ENCODE measurements around the gene EFNA5.
A peak's percentile ranks its signal among the peaks of the same experiment; 100 is the strongest.

Gene EFNA5

GRCh38 chr5:107395632-107396350 is 274.9 kb downstream of the EFNA5 start:
- Mint-ChIP-seq H3K4me3 (no peak overlapping the region), H3K4me1 (peaks cover 3 to 10% of the 10 kb centered on the region in 2 donors), H3K27ac (no peak overlapping the region), H3K9me3 (no peaks in the 10 kb centered on the region), H3K27me3 (peaks cover 0 to 5% of the 10 kb centered on the region in 2 donors), H3K36me3 (no peaks in the 10 kb centered on the region)
- no peak for ATAC-seq (replicated peaks)
- DNase-seq = no peak

GRCh38 chr5:107393851-107394250 is 276.9 kb downstream of the EFNA5 start:
- Mint-ChIP-seq H3K9me3 (no peaks in the 10 kb centered on the region), H3K4me3 (no peak overlapping the region), H3K36me3 (no peaks in the 10 kb centered on the region), H3K27me3 (peaks cover 0 to under 1% of the 10 kb centered on the region in 2 donors), H3K4me1 (peaks cover 13 to 21% of the 10 kb centered on the region in 2 donors), H3K27ac (no peak overlapping the region)
- ATAC-seq (replicated peaks) (no peak), DNase-seq (no peak)

- Mint-ChIP-seq H3K4me3 (no peak overlapping the region), H3K36me3 (no peaks in the 10 kb centered on the region), H3K27ac (no peak overlapping the region), H3K9me3 (no peaks in the 10 kb centered on the region), H3K27me3 (no peaks in the 10 kb centered on the region), H3K4me1 (peaks cover 23 to 42% of the 10 kb centered on the region in 2 donors)
- ATAC-seq (replicated peaks) = no peak
- no peak for DNase-seq
Measured at GRCh38 chr5:107391787-107392186, 278.9 kb downstream of the EFNA5 start.

- Mint-ChIP-seq H3K4me3 (no peak overlapping the region), H3K27ac (peak overlapping the region; percentile 14), H3K36me3 (no peaks in the 10 kb centered on the region), H3K27me3 (no peaks in the 10 kb centered on the region), H3K9me3 (no peaks in the 10 kb centered on the region), H3K4me1 (peaks cover 23 to 42% of the 10 kb centered on the region in 2 donors)
- ATAC-seq (replicated peaks) (peak in 1 of 2 donors; percentile 28), DNase-seq (no peak)
Measured at GRCh38 chr5:107389775-107390148, 281.0 kb downstream of the EFNA5 start.

- no peaks in the 10 kb centered on the region for H3K9me3 Mint-ChIP-seq
- ATAC-seq (replicated peaks) = peak; percentile 71 to 74
- H3K4me1 Mint-ChIP-seq = peaks cover 23 to 42% of the 10 kb centered on the region in 2 donors
- peak overlapping the region; percentile 31 for H3K27ac Mint-ChIP-seq
- no peaks in the 10 kb centered on the region for H3K36me3 Mint-ChIP-seq
- no peaks in the 10 kb centered on the region for H3K27me3 Mint-ChIP-seq
- peak overlapping the region; percentile 30 to 63 for H3K4me3 Mint-ChIP-seq
- DNase-seq = peak; percentile 29
Measured at GRCh38 chr5:107389130-107389774, 281.5 kb downstream of the EFNA5 start.

GRCh38 chr5:107388141-107388861 is 282.4 kb downstream of the EFNA5 start:
- no peaks in the 10 kb centered on the region for H3K27me3 Mint-ChIP-seq
- H3K9me3 Mint-ChIP-seq = no peaks in the 10 kb centered on the region
- peak overlapping the region; percentile 73 for H3K27ac Mint-ChIP-seq
- peak; percentile 75 to 79 for ATAC-seq (replicated peaks)
- H3K36me3 Mint-ChIP-seq = no peaks in the 10 kb centered on the region
- H3K4me3 Mint-ChIP-seq = peak overlapping the region; percentile 52 to 63
- H3K4me1 Mint-ChIP-seq = peaks cover 23 to 42% of the 10 kb centered on the region in 2 donors
- DNase-seq = no peak

- H3K4me1 Mint-ChIP-seq = peaks cover 23 to 42% of the 10 kb centered on the region in 2 donors
- no peaks in the 10 kb centered on the region for H3K27me3 Mint-ChIP-seq
- peak overlapping the region; percentile 52 to 63 for H3K4me3 Mint-ChIP-seq
- H3K36me3 Mint-ChIP-seq = no peaks in the 10 kb centered on the region
- ATAC-seq (replicated peaks) = no peak
- peak overlapping the region; percentile 73 for H3K27ac Mint-ChIP-seq
- no peak for DNase-seq
- no peaks in the 10 kb centered on the region for H3K9me3 Mint-ChIP-seq
Measured at GRCh38 chr5:107387526-107388140, 283.1 kb downstream of the EFNA5 start.

GRCh38 chr5:107385708-107386107 is 285.0 kb downstream of the EFNA5 start:
- ATAC-seq (replicated peaks) (no peak), DNase-seq (no peak)
- H3K27me3 Mint-ChIP-seq = no peaks in the 10 kb centered on the region
- H3K27ac Mint-ChIP-seq = no peak overlapping the region
- H3K4me3 Mint-ChIP-seq = no peak overlapping the region
- peaks cover 19 to 33% of the 10 kb centered on the region in 2 donors for H3K4me1 Mint-ChIP-seq
- H3K9me3 Mint-ChIP-seq = no peaks in the 10 kb centered on the region
- H3K36me3 Mint-ChIP-seq = no peaks in the 10 kb centered on the region

- no peaks in the 10 kb centered on the region for H3K9me3 Mint-ChIP-seq
- H3K4me3 Mint-ChIP-seq = no peak overlapping the region
- ATAC-seq (replicated peaks) = no peak
- H3K27ac Mint-ChIP-seq = no peak overlapping the region
- H3K27me3 Mint-ChIP-seq = no peaks in the 10 kb centered on the region
- no peaks in the 10 kb centered on the region for H3K36me3 Mint-ChIP-seq
- no peak for DNase-seq
- H3K4me1 Mint-ChIP-seq = peaks cover 14 to 25% of the 10 kb centered on the region in 2 donors
Measured at GRCh38 chr5:107384256-107384655, 286.5 kb downstream of the EFNA5 start.

- DNase-seq (no peak), ATAC-seq (replicated peaks) (no peak)
- H3K27me3 Mint-ChIP-seq = no peaks in the 10 kb centered on the region
- H3K36me3 Mint-ChIP-seq = no peaks in the 10 kb centered on the region
- no peaks in the 10 kb centered on the region for H3K9me3 Mint-ChIP-seq
- H3K4me1 Mint-ChIP-seq = peaks cover 7 to 16% of the 10 kb centered on the region in 2 donors
- H3K27ac Mint-ChIP-seq = no peak overlapping the region
- H3K4me3 Mint-ChIP-seq = no peak overlapping the region
Measured at GRCh38 chr5:107383414-107383813, 287.3 kb downstream of the EFNA5 start.

- ATAC-seq (replicated peaks) (no peak), DNase-seq (no peak)
- Mint-ChIP-seq H3K4me3 (no peak overlapping the region), H3K27ac (no peak overlapping the region), H3K27me3 (peaks cover 0 to 5% of the 10 kb centered on the region in 2 donors), H3K36me3 (no peaks in the 10 kb centered on the region), H3K4me1 (no peaks in the 10 kb centered on the region), H3K9me3 (no peaks in the 10 kb centered on the region)
Measured at GRCh38 chr5:107381189-107381856, 289.4 kb downstream of the EFNA5 start.

- H3K4me1 Mint-ChIP-seq = no peaks in the 10 kb centered on the region
- H3K27ac Mint-ChIP-seq = no peak overlapping the region
- H3K9me3 Mint-ChIP-seq = no peaks in the 10 kb centered on the region
- no peak for DNase-seq
- H3K27me3 Mint-ChIP-seq = peaks cover 0 to 5% of the 10 kb centered on the region in 2 donors
- no peak for ATAC-seq (replicated peaks)
- no peaks in the 10 kb centered on the region for H3K36me3 Mint-ChIP-seq
- H3K4me3 Mint-ChIP-seq = no peak overlapping the region
Measured at GRCh38 chr5:107380654-107381053, 290.1 kb downstream of the EFNA5 start.

GRCh38 chr5:107378218-107378899 is 292.4 kb downstream of the EFNA5 start:
- Mint-ChIP-seq H3K4me1 (peaks cover 5 to 11% of the 10 kb centered on the region in 2 donors), H3K27ac (no peak overlapping the region), H3K4me3 (no peak overlapping the region), H3K9me3 (no peaks in the 10 kb centered on the region), H3K27me3 (peaks cover 0 to 5% of the 10 kb centered on the region in 2 donors), H3K36me3 (no peaks in the 10 kb centered on the region)
- DNase-seq (no peak), ATAC-seq (replicated peaks) (peak; percentile 22 to 38)
